HUES6 (cell line): ENCODE data around the gene PCBP1.
"Not testable (repeated sequence)": the region's sequence is repeated elsewhere in the genome, so short reads cannot be mapped to it uniquely, and the experiment has no call there.

ENCODE experiments used
- H3K27ac ChIP-seq: 2 replicates; pipeline ENCODE4 v1.7.0; 2013; ENCODE audit warnings: low read depth, mild to moderate bottlenecking, low read length, inconsistent platforms
- H3K27me3 ChIP-seq: 2 replicates; pipeline ENCODE4 v1.6.1; 2013; ENCODE audit warnings: low read length; ENCODE audit not compliant: control insufficient read depth, insufficient read depth
- H3K36me3 ChIP-seq: 2 replicates; pipeline ENCODE4 v1.6.1; 2013; ENCODE audit warnings: low read length; ENCODE audit not compliant: control insufficient read depth, insufficient read depth
- H3K4me1 ChIP-seq: 2 replicates; pipeline ENCODE4 v1.6.1; 2013; ENCODE audit warnings: low read length; ENCODE audit not compliant: control insufficient read depth, insufficient read depth
- H3K4me3 ChIP-seq: 2 replicates; pipeline ENCODE4 v1.5.1; 2013; ENCODE audit warnings: low read depth, low read length
- H3K9ac ChIP-seq: one replicate; pipeline ENCODE4 v1.6.1; 2013; ENCODE audit warnings: mild to moderate bottlenecking, low read length
- H3K9me3 ChIP-seq: 2 replicates; pipeline ENCODE4 v1.6.1; 2013; ENCODE audit warnings: low read depth, low read length; ENCODE audit not compliant: control insufficient read depth, insufficient read depth

PCBP1 gene

DNA sequence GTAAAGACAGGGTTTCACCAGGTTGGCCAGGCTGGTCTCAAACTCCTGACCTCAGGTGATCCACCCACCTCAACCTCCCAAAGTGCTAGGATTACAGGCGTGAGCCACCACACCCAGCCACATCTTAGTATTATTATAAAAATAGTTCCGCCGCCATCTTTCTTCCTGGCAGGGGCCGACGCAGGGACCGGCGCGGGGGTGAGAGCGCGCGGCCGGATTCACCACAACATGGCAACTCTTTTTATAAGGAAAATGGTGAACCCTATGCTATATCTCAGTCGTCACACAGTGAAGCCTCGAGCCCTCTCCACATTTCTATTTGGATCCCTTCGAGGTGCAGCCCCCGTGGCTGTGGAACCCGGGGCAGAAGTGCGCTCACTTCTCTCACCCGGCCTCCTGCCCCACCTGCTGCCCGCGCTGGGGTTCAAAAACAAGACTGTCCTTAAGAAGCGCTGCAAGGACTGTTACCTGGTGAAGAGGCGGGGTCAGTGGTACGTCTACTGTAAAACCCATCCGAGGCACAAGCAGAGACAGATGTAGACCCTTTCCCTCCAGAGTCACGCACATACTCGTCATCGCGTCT is 15.1 kb downstream of the PCBP1 start:
- not testable (repeated sequence) for H3K4me3 ChIP-seq, H3K27me3 ChIP-seq, H3K9ac ChIP-seq, H3K36me3 ChIP-seq, H3K27ac ChIP-seq, H3K9me3 ChIP-seq
- peaks cover 17% of the 10 kb centered on the region for H3K4me1 ChIP-seq

- no peaks in the 10 kb centered on the region for H3K36me3 ChIP-seq
- H3K9ac ChIP-seq, result no peak overlapping the region
- no peak overlapping the region for H3K27ac ChIP-seq
- H3K4me1 ChIP-seq, result peaks cover 29% of the 10 kb centered on the region
- no peak overlapping the region for H3K4me3 ChIP-seq
- no peaks in the 10 kb centered on the region for H3K9me3 ChIP-seq
- H3K27me3 ChIP-seq, result no peaks in the 10 kb centered on the region
These were observed 16.3 kb downstream of the PCBP1 start for GRCh38 chr2:70103531-70104061.

- no peak overlapping the region for H3K27ac ChIP-seq
- no peaks in the 10 kb centered on the region for H3K9me3 ChIP-seq
- peaks cover 34% of the 10 kb centered on the region for H3K4me1 ChIP-seq
- no peaks in the 10 kb centered on the region for H3K36me3 ChIP-seq
- no peaks in the 10 kb centered on the region for H3K27me3 ChIP-seq
- no peak overlapping the region for H3K4me3 ChIP-seq
- peak overlapping the region; percentile 14 for H3K9ac ChIP-seq
These were observed 17.2 kb downstream of the PCBP1 start for GRCh38 chr2:70104231-70105111.

DNA sequence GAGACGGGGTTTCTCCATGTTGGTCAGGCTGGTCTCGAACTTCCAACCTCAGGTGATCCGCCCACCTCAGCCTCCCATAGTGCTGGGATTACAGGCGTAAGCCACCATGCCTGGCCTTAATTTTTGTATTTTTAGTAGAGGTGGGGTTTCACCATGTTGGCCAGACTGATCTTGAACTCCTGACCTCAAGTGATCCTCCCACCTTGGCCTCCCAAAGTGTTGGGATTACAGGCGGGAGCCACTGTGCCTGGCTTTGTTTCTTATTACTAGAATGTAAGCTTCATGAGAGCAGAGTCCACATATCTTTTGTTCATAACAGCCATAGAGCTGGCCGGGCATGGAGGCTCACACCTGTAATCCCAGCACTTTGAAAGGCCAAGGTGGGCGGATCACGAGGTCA is 18.9 kb downstream of the PCBP1 start:
- not testable (repeated sequence) for H3K4me3 ChIP-seq, H3K9ac ChIP-seq, H3K27me3 ChIP-seq, H3K27ac ChIP-seq, H3K9me3 ChIP-seq, H3K36me3 ChIP-seq
- H3K4me1 ChIP-seq, result peaks cover 40% of the 10 kb centered on the region

- not testable (repeated sequence) for H3K4me3 ChIP-seq, H3K27me3 ChIP-seq, H3K9me3 ChIP-seq, H3K9ac ChIP-seq, H3K36me3 ChIP-seq, H3K27ac ChIP-seq
- H3K4me1 ChIP-seq, result peaks cover 42% of the 10 kb centered on the region
These were observed 23.1 kb downstream of the PCBP1 start for GRCh38 chr2:70110397-70110796.

DNA sequence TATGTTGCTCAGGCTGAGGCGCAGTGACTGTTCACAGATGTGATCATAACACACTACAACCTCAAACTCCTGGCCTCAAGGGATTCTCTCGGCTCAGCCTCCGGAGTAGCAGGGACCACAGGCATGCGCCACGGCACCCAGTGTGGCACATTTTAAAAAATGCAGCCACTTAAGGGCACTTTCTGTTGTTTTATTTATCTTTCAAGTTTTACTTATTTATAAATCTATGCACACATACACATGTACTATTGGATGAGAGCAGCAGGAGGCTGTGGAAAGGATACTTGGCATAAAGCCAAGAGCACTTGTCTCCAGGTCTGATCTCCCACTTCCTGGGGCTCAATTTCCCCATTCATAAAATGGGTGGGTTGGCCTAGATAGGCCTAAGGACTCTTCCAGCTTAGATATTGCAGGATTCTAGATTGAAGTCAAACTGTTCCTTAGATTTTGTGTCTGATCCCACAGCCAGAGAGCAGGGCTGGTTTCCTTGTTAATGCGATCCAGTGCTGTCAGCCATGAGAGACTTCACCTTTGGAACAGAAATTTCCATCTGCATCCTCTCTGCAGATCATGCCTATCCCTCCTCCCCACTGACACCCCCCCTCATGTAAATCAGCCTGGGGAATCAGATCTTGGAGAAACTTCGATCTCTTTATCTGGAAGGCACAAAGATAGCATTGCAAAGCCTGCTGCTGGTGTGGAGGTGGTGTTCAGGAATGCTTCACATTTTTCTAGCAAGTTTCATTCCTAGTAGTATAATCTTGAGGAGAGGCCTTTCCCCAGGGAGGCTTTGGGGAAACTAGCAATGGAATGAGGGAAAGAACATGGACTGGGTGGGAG is 24.7 kb downstream of the PCBP1 start:
- Histone ChIP-seq H3K4me1 (peaks cover 54% of the 10 kb centered on the region), H3K27ac (no peak overlapping the region), H3K9ac (no peak overlapping the region)

DNA sequence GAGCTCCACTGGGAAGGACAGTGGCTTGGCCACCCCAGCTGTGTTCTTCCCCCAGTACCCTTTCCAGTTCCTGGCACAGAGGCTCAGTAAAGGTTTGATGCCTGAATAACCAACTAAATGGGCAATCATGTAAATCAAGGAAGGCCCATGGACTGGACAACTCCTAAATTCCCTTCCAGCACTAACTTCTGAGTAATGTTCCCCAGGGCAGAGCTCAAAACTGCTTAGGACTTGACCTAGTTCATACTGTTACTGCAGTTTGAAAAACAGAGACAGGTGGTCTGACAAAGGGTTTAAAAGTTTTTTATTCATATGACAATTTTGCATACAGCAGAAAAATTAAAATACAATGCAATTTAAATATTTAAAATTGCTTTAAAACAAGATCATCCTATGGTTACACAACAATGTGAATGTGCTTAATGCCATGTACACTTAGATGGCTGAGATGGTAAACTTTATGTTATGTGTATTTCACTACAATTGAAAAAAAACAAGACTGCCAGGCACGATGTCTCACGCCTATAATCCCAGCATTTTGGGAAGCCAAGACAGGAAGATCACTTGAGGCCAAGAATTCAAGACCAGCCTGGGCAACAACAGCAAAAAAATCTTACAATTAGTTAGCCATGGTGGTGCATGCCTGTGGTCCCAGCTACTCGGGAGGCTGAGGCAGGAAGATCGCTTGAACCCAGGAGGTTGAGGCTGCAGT is 26.2 kb downstream of the PCBP1 start:
- Histone ChIP-seq H3K9me3 (no peaks in the 10 kb centered on the region), H3K4me1 (peaks cover 44% of the 10 kb centered on the region), H3K27me3 (no peaks in the 10 kb centered on the region), H3K4me3 (no peak overlapping the region), H3K36me3 (no peaks in the 10 kb centered on the region), H3K27ac (0 out of 2 replicates have a peak overlapping the region, but pooled peaks have one; percentile 37), H3K9ac (no peak overlapping the region)

More for the DNA sequence above, 24.7 kb downstream of the PCBP1 start:
- no peaks in the 10 kb centered on the region for H3K36me3 ChIP-seq
- H3K27me3 ChIP-seq, result no peaks in the 10 kb centered on the region
- H3K9me3 ChIP-seq, result no peaks in the 10 kb centered on the region
- H3K4me3 ChIP-seq, result no peak overlapping the region

- no peak overlapping the region for H3K9ac ChIP-seq
These were observed 28.6 kb downstream of the PCBP1 start for GRCh38 chr2:70115646-70116442.

GRCh38 chr2:70116936-70117552 is 29.8 kb downstream of the PCBP1 start:
- H3K27ac ChIP-seq, result no peak overlapping the region
- H3K36me3 ChIP-seq, result no peaks in the 10 kb centered on the region
- H3K4me3 ChIP-seq, result no peak overlapping the region
- no peak overlapping the region for H3K9ac ChIP-seq
- H3K27me3 ChIP-seq, result no peaks in the 10 kb centered on the region
- peaks cover 45% of the 10 kb centered on the region for H3K4me1 ChIP-seq
- no peaks in the 10 kb centered on the region for H3K9me3 ChIP-seq

More at GRCh38 chr2:70115646-70116442, 28.6 kb downstream of the PCBP1 start:
- Histone ChIP-seq H3K4me1 (peaks cover 39% of the 10 kb centered on the region), H3K4me3 (no peak overlapping the region), H3K9me3 (no peaks in the 10 kb centered on the region), H3K27ac (no peak overlapping the region), H3K36me3 (no peaks in the 10 kb centered on the region), H3K27me3 (no peaks in the 10 kb centered on the region)
